Stimulated activated CD4-positive, alpha-beta T cell treated with anti-CD3 and anti-CD28 coated beads, Interleukin-12 subunit alpha, Interleukin-12 subunit beta, amount 100 ng/mL, for 48 hours (primary cell): ENCODE results near the gene RERG.
"Not testable (repeated sequence)": the region's sequence is repeated elsewhere in the genome, so short reads cannot be mapped to it uniquely, and the experiment has no call there.

ENCODE experiments used
- DNase-seq, 3 donors: peaks; one replicate each; pipeline ENCODE4 v3.0.0-alpha.2; 2020; ENCODE audit warnings: low read depth in 2 of 3, low spot score in 1 of 3

RERG gene

GRCh38 chr12:15220915-15221885 lies at the start of gene RERG:
TSS of gene RERG (minus strand) at chr12:15221417. CDS start at chr12:15217489, 3,928 bp downstream.
- peak; percentile 31 to 66 (median 61) for DNase-seq

GRCh38 chr12:15270591-15270990 lies 49.4 kb upstream of the RERG start:
- DNase-seq: no peak

- DNase-seq: peak in 1 of 3 donors; percentile 14
Observed at GRCh38 chr12:15268927-15269552, 47.8 kb upstream of the RERG start.

GRCh38 chr12:15268309-15268708 lies 47.1 kb upstream of the RERG start:
- DNase-seq: no peak

GRCh38 chr12:15265875-15266274 lies 44.7 kb upstream of the RERG start:
- DNase-seq: no peak

GRCh38 chr12:15256761-15257160 lies 35.5 kb upstream of the RERG start:
- DNase-seq: no peak

GRCh38 chr12:15253990-15254389 lies 32.8 kb upstream of the RERG start:
- DNase-seq: no peak

- DNase-seq: no peak
Observed at GRCh38 chr12:15244926-15245325, 23.7 kb upstream of the RERG start.

GRCh38 chr12:15244341-15244740 lies 23.1 kb upstream of the RERG start:
- DNase-seq: no peak

GRCh38 chr12:15243102-15243501 lies 21.9 kb upstream of the RERG start:
- no peak for DNase-seq

GRCh38 chr12:15240898-15241297 lies 19.7 kb upstream of the RERG start:
- DNase-seq: no peak

GRCh38 chr12:15234508-15234907 lies 13.3 kb upstream of the RERG start:
- no peak for DNase-seq

- DNase-seq: no peak
Observed at GRCh38 chr12:15234011-15234410, 12.8 kb upstream of the RERG start.

- no peak for DNase-seq
Observed at GRCh38 chr12:15232959-15233358, 11.7 kb upstream of the RERG start.

- no peak for DNase-seq
Observed at GRCh38 chr12:15231493-15231892, 10.3 kb upstream of the RERG start.

GRCh38 chr12:15230751-15231150 lies 9.5 kb upstream of the RERG start:
- no peak for DNase-seq

GRCh38 chr12:15230137-15230536 lies 8.9 kb upstream of the RERG start:
- DNase-seq: no peak

GRCh38 chr12:15227004-15227679 lies 5.9 kb upstream of the RERG start:
- no peak for DNase-seq

GRCh38 chr12:15225863-15226218 lies 4.6 kb upstream of the RERG start:
- not testable (repeated sequence) for DNase-seq

GRCh38 chr12:15225136-15225862 lies 4.1 kb upstream of the RERG start:
- no peak for DNase-seq

- DNase-seq: no peak
Observed at GRCh38 chr12:15222219-15222618, 1.0 kb upstream of the RERG start.
